ENCODE data around the gene PRM1. TPM values are rescaled to one million over a fixed set of nuclear protein-coding genes. Genes with fewer than 3 reads are reported as not detected.
"Not testable (repeated sequence)": the region's sequence is repeated elsewhere in the genome, so short reads cannot be mapped to it uniquely, and the experiment has no call there.

PRM1 gene
- total RNA-seq, 1 experiment from 2014 or later: not detected

DNA sequence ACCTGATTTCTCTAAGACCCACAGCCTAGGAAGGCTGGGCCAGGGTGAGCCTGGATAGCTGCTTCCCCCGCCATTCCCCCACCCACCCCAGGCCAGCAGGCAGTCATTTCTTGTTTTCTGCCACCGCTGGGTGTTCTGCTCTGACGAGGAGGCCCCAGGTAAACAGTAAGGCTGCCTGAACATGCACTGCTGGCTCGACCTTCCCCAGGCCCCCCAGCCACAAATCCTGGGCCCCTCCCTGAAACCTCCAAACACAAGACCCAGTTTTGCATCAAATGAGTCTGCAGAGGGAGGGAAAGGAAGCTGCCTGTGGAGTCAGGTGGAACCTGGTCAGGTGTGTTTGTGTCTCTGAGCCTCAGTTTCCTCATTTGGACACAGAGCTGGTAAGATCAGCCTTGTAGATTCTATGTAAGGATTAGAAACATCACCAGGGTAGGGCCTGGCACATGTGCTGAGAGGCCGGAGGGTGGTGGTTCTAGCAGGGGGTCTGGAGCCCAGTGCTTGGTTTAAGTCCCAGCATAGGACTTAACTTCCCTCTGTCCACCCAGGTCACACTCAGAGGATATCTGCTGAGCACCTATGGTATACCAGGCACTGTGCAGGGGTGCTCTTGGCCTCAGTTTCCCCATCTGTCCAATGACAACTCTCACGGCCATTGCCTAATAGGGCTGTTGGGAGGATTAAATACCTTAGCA, 18.9 kb upstream of the PRM1 start:
- H3K27ac ChIP-seq (ENCODE audit: insufficient read length, low read depth, low read length): no peak overlapping the region
- Mint-ChIP-seq H3K9me3 (no peaks in the 10 kb centered on the region), H3K4me1 (peaks cover 17 to 23% of the 10 kb centered on the region in 2 experiments), H3K27me3 (ENCODE audit: low read depth) (no peaks in the 10 kb centered on the region), H3K27ac (no peak overlapping the region), H3K4me3 (no peak overlapping the region), H3K36me3 (ENCODE audit: insufficient read depth in 1 of 3, low read depth in 3 of 3) (no peaks in the 10 kb centered on the region)
- no peak overlapping the region for H3K4me2 ChIP-seq (ENCODE audit: insufficient read depth, insufficient read length, low read length)
- no peak overlapping the region for H3K4ac ChIP-seq (ENCODE audit: low read depth, low read length)
- no peak overlapping the region for H2BK20ac ChIP-seq (ENCODE audit: low read depth, low read length, poor library complexity, severe bottlenecking)
- no peak overlapping the region for H4K91ac ChIP-seq (ENCODE audit: insufficient read length, low read depth, low read length)
- no peak overlapping the region for H2BK15ac ChIP-seq (ENCODE audit: low read depth, low read length)
- H2AFZ ChIP-seq (ENCODE audit: low read length): no peak overlapping the region
- no peak overlapping the region for H3K56ac ChIP-seq (ENCODE audit: insufficient read length, low read depth, low read length)
- H3K9me3 ChIP-seq (ENCODE audit: control insufficient read depth, low read depth, low read length): no peaks in the 10 kb centered on the region
- no CpG with 5 or more reads among the region's 6 CpGs for WGBS (ENCODE audit: extremely low coverage, insufficient read length, low lambda C conversion rate)
- H3K14ac ChIP-seq (ENCODE audit: insufficient read depth, low read length): no peak overlapping the region
- no peak overlapping the region for H2BK12ac ChIP-seq (ENCODE audit: insufficient read length, low read depth, low read length)
- no peaks in the 10 kb centered on the region for H3K23me2 ChIP-seq (ENCODE audit: insufficient read length, low read depth, low read length, poor library complexity, severe bottlenecking)
- TF ChIP-seq, protein P1, sequence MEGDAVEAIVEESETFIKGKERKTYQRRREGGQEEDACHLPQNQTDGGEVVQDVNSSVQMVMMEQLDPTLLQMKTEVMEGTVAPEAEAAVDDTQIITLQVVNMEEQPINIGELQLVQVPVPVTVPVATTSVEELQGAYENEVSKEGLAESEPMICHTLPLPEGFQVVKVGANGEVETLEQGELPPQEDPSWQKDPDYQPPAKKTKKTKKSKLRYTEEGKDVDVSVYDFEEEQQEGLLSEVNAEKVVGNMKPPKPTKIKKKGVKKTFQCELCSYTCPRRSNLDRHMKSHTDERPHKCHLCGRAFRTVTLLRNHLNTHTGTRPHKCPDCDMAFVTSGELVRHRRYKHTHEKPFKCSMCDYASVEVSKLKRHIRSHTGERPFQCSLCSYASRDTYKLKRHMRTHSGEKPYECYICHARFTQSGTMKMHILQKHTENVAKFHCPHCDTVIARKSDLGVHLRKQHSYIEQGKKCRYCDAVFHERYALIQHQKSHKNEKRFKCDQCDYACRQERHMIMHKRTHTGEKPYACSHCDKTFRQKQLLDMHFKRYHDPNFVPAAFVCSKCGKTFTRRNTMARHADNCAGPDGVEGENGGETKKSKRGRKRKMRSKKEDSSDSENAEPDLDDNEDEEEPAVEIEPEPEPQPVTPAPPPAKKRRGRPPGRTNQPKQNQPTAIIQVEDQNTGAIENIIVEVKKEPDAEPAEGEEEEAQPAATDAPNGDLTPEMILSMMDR (conservative IDR thresholded peaks at IDR 0.05): no peak
- no peaks in the 10 kb centered on the region for H3K27me3 ChIP-seq (ENCODE audit: insufficient read depth, low read length)
- H2BK5ac ChIP-seq (ENCODE audit: insufficient read length, low read length): no peak overlapping the region
- H2BK120ac ChIP-seq (ENCODE audit: low read depth, low read length, poor library complexity, severe bottlenecking): no peak overlapping the region
- 0 out of 2 replicates have a peak, but pooled peaks cover 2% of the 10 kb centered on the region for H3K79me2 ChIP-seq (ENCODE audit: insufficient read depth, low read length)
- H3K79me1 ChIP-seq (ENCODE audit: insufficient read depth, low read depth, low read length, poor library complexity, severe bottlenecking): no peaks in the 10 kb centered on the region
- no peak overlapping the region for H3T11ph ChIP-seq (ENCODE audit: low read length)
- H4K5ac ChIP-seq (ENCODE audit: insufficient read length, low read depth, low read length): no peak overlapping the region
- no peak overlapping the region for H3K23ac ChIP-seq (ENCODE audit: insufficient read length, low read depth, low read length)
- no peak overlapping the region for H4K8ac ChIP-seq (replicated peaks; ENCODE audit: insufficient read length, low read depth, low read length)
- DNase-seq: no peak
- H3K9ac ChIP-seq (ENCODE audit: extremely low read depth, insufficient read length, low read length): no peak overlapping the region
- peaks cover 3% of the 10 kb centered on the region; the same call in 1 of the 2 replicates for H3K4me1 ChIP-seq (ENCODE audit: insufficient read depth, low read length)
- H2AK5ac ChIP-seq (ENCODE audit: insufficient read length, low read length): no peak overlapping the region
- H3K18ac ChIP-seq (ENCODE audit: insufficient read length, low read depth, low read length): no peak overlapping the region
- H4K20me1 ChIP-seq (ENCODE audit: control insufficient read depth, insufficient read depth, insufficient read length): no peaks in the 10 kb centered on the region

- not testable (repeated sequence) for H3K36me3 Mint-ChIP-seq (ENCODE audit: insufficient read depth in 1 of 3, low read depth in 3 of 3); H3K79me2 ChIP-seq (ENCODE audit: insufficient read depth, low read length); H3K79me1 ChIP-seq (ENCODE audit: insufficient read depth, low read depth, low read length, poor library complexity, severe bottlenecking); H3K4ac ChIP-seq (ENCODE audit: low read depth, low read length); H3K9ac ChIP-seq (ENCODE audit: extremely low read depth, insufficient read length, low read length); H3K4me1 ChIP-seq (ENCODE audit: insufficient read depth, low read length); H4K8ac ChIP-seq (replicated peaks; ENCODE audit: insufficient read length, low read depth, low read length); H3T11ph ChIP-seq (ENCODE audit: low read length); H3K4me3 Mint-ChIP-seq; H3K56ac ChIP-seq (ENCODE audit: insufficient read length, low read depth, low read length); H4K20me1 ChIP-seq (ENCODE audit: control insufficient read depth, insufficient read depth, insufficient read length); H4K91ac ChIP-seq (ENCODE audit: insufficient read length, low read depth, low read length); DNase-seq; H3K9me3 Mint-ChIP-seq; H4K5ac ChIP-seq (ENCODE audit: insufficient read length, low read depth, low read length); H2BK20ac ChIP-seq (ENCODE audit: low read depth, low read length, poor library complexity, severe bottlenecking); H2AK5ac ChIP-seq (ENCODE audit: insufficient read length, low read length); H3K27me3 ChIP-seq (ENCODE audit: insufficient read depth, low read length); H3K23ac ChIP-seq (ENCODE audit: insufficient read length, low read depth, low read length); H3K18ac ChIP-seq (ENCODE audit: insufficient read length, low read depth, low read length); H3K27me3 Mint-ChIP-seq (ENCODE audit: low read depth); H3K14ac ChIP-seq (ENCODE audit: insufficient read depth, low read length); H3K27ac ChIP-seq (ENCODE audit: insufficient read length, low read depth, low read length); H2BK12ac ChIP-seq (ENCODE audit: insufficient read length, low read depth, low read length); H3K27ac Mint-ChIP-seq; H3K4me2 ChIP-seq (ENCODE audit: insufficient read depth, insufficient read length, low read length); H3K9me3 ChIP-seq (ENCODE audit: control insufficient read depth, low read depth, low read length); H2AFZ ChIP-seq (ENCODE audit: low read length); H2BK120ac ChIP-seq (ENCODE audit: low read depth, low read length, poor library complexity, severe bottlenecking); H2BK15ac ChIP-seq (ENCODE audit: low read depth, low read length); H3K23me2 ChIP-seq (ENCODE audit: insufficient read length, low read depth, low read length, poor library complexity, severe bottlenecking); H2BK5ac ChIP-seq (ENCODE audit: insufficient read length, low read length)
- peaks cover 17 to 23% of the 10 kb centered on the region in 2 experiments for H3K4me1 Mint-ChIP-seq
- WGBS (ENCODE audit: extremely low coverage, insufficient read length, low lambda C conversion rate): no CpG with 5 or more reads among the region's 13 CpGs
Measured at GRCh38 chr16:11298950-11299547, 17.9 kb upstream of the PRM1 start.

All from H9 (cell line).